H1 (cell line): ENCODE results near the gene MARCKS. TPM values are rescaled to one million over a fixed set of nuclear protein-coding genes. Genes with fewer than 3 reads are reported as not detected.

ENCODE experiments used
- KDM4A ChIP-seq: IDR thresholded peaks from one replicate; pipeline ENCODE4 v1.7.1; 2012; ENCODE audit warnings: low read depth, mild to moderate bottlenecking, moderate library complexity, low read length, inconsistent platforms; ENCODE audit not compliant: severe bottlenecking
- SIN3A ChIP-seq, 2 experiments: IDR thresholded peaks in 1 of 2; conservative IDR thresholded peaks in 1 of 2; 2 replicates each; pipeline ENCODE4 v1.6.1; 2011 to 2012; ENCODE audit warnings: low read length in 2 of 2, improper control_type of control experiment in 1 of 2, low read depth in 1 of 2, mild to moderate bottlenecking in 1 of 2
- TBP ChIP-seq: IDR thresholded peaks from 2 replicates; pipeline ENCODE4 v1.6.1; 2011; ENCODE audit warnings: low read depth, low read length, improper control_type of control experiment
- USF2 ChIP-seq: IDR thresholded peaks from 2 replicates; pipeline ENCODE4 v1.6.1; 2011; ENCODE audit warnings: low read length, improper control_type of control experiment
- polyA plus RNA-seq, 7 experiments: library from polyadenylated mRNA; depleted of rRNA in 3 of 7; stranded (reverse) in 5 of 7; unstranded in 2 of 7; fragments of >200 nt in 5 of 7; fragments of 200-250 nt in 2 of 7; gene quantifications; 1 replicate in 5 of 7; 2 replicates in 1 of 7; 4 replicates in 1 of 7; pipeline versions ENCODE4 v1.2.1 to v1.2.3, GENCODE V29; 2011 to 2013; ENCODE audit warnings: missing spikeins in 2 of 7, mixed read lengths in 2 of 7
- total RNA-seq: library from RNA; stranded (reverse); fragmentation: NEBNext Ultra II Directional; extraction: Animal tissue kit (Norgen Biotek cat#: 25700); gene quantifications from 2 replicates; pipeline ENCODE4 v1.2.1, GENCODE V29; 2021

MARCKS gene
- total and polyA plus RNA-seq, 2 of the 8 experiments (the other 6 are each of a cell fraction or from before 2014, with no cell fraction given): 26.6 to 111 TPM

GRCh38 chr6:113830140-113830539 lies 27.0 kb upstream of the MARCKS start (continued):
- TF ChIP-seq USF2 (no peak), KDM4A (no peak), SIN3A (conservative IDR thresholded peaks at IDR 0.05 in 1 of 2, IDR thresholded peaks at IDR 0.05 in 1 of 2; ENCODE audit: low read depth in 1 of 2, low read length in 2 of 2) (no peak), TBP (no peak)
